HL-60/S4 treated with phorbol 12-myristate 13-acetate at 8.2 ng/mL for 4 days and 3 days (cell line): ENCODE data around the gene MYH7B.

Experiments
- in situ Hi-C: fragments of 300-500 bp; cut with MboI; formaldehyde crosslinking; loops from 2 replicates; pipeline ENCODE4 v1.15.0; 2022; ENCODE audit warnings: low sequenced_read_pairs

Gene MYH7B

GRCh38 chr20:34955231-34956040 is at the start of gene MYH7B, which contains the start of gene GSS:
Gene MYH7B, plus strand, starts transcription at chr20:34955868. Its CDS starts 22,138 bp downstream, at chr20:34978006.
Gene GSS, minus strand, starts transcription at chr20:34955806. Its CDS starts 3,954 bp downstream, at chr20:34951852.
- in situ Hi-C loops = no loop called here

GRCh38 chr20:34907616-34908469 is 47.8 kb upstream of the MYH7B start:
- in situ Hi-C loops = no loop called here

- in situ Hi-C loops = no loop called here
Measured at GRCh38 chr20:34915131-34915530, 40.5 kb upstream of the MYH7B start.

GRCh38 chr20:34915749-34916455 is 39.8 kb upstream of the MYH7B start:
- in situ Hi-C loops = no loop called here

GRCh38 chr20:34916774-34917354 is 38.8 kb upstream of the MYH7B start:
- in situ Hi-C loops = no loop called here

GRCh38 chr20:34920055-34920454 is 35.6 kb upstream of the MYH7B start:
- in situ Hi-C loops = no loop called here

- in situ Hi-C loops = no loop called here
Measured at GRCh38 chr20:34921436-34921835, 34.2 kb upstream of the MYH7B start.

- in situ Hi-C loops = no loop called here
Measured at GRCh38 chr20:34922654-34923381, 32.9 kb upstream of the MYH7B start.

- in situ Hi-C loops = no loop called here
Measured at GRCh38 chr20:34923414-34923813, 32.3 kb upstream of the MYH7B start.

- in situ Hi-C loops = no loop called here
Measured at GRCh38 chr20:34925341-34925740, 30.3 kb upstream of the MYH7B start.

GRCh38 chr20:34925981-34926380 is 29.7 kb upstream of the MYH7B start:
- in situ Hi-C loops = no loop called here

GRCh38 chr20:34926581-34926980 is 29.1 kb upstream of the MYH7B start:
- in situ Hi-C loops = no loop called here

- in situ Hi-C loops = no loop called here
Measured at GRCh38 chr20:34927736-34928135, 27.9 kb upstream of the MYH7B start.

- in situ Hi-C loops = no loop called here
Measured at GRCh38 chr20:34928411-34928810, 27.3 kb upstream of the MYH7B start.

- in situ Hi-C loops = no loop called here
Measured at GRCh38 chr20:34931771-34932170, 23.9 kb upstream of the MYH7B start.

GRCh38 chr20:34938466-34939163 is 17.1 kb upstream of the MYH7B start:
- in situ Hi-C loops = no loop called here

- in situ Hi-C loops = no loop called here
Measured at GRCh38 chr20:34940081-34940481, 15.6 kb upstream of the MYH7B start.

- in situ Hi-C loops = no loop called here
Measured at GRCh38 chr20:34941226-34941625, 14.4 kb upstream of the MYH7B start.

- in situ Hi-C loops = no loop called here
Measured at GRCh38 chr20:34942301-34942700, 13.4 kb upstream of the MYH7B start.
